Muscle layer of duodenum (tissue), 2 donors: ENCODE results near the gene POLR2F.
"Not testable (repeated sequence)": the region's sequence is repeated elsewhere in the genome, so short reads cannot be mapped to it uniquely, and the experiment has no call there.

Experiments
- H3K27ac ChIP-seq: one replicate; pipeline ENCODE4 v1.7.0; 2013; ENCODE audit warnings: mild to moderate bottlenecking, low read length
- H3K27me3 ChIP-seq: one replicate; pipeline ENCODE4 v1.7.0; 2013; ENCODE audit warnings: low read depth, mild to moderate bottlenecking, control low read depth, low read length
- H3K36me3 ChIP-seq, 2 donors: one replicate each; pipeline ENCODE4 v1.7.0; 2013; ENCODE audit warnings: low read length in 2 of 2, control low read depth in 1 of 2, mild to moderate bottlenecking in 1 of 2; ENCODE audit not compliant: insufficient read depth in 2 of 2, control insufficient read depth in 1 of 2
- H3K4me1 ChIP-seq, 2 donors: one replicate each; pipeline ENCODE4 v1.7.0; 2013; ENCODE audit warnings: low read length in 2 of 2, mild to moderate bottlenecking in 2 of 2, control low read depth in 1 of 2, moderate library complexity in 1 of 2; ENCODE audit not compliant: insufficient read depth in 2 of 2, control insufficient read depth in 1 of 2
- H3K4me3 ChIP-seq, 2 donors: one replicate each; pipeline ENCODE4 v1.7.0; 2013; ENCODE audit warnings: low read length in 2 of 2, low read depth in 1 of 2, mild to moderate bottlenecking in 1 of 2
- H3K9me3 ChIP-seq, 2 donors: one replicate each; pipeline ENCODE4 v1.7.0; 2013; ENCODE audit warnings: low read length in 2 of 2, control low read depth in 1 of 2, mild to moderate bottlenecking in 1 of 2; ENCODE audit not compliant: control insufficient read depth in 1 of 2
- donor health status: healthy.

The POLR2F gene

DNA sequence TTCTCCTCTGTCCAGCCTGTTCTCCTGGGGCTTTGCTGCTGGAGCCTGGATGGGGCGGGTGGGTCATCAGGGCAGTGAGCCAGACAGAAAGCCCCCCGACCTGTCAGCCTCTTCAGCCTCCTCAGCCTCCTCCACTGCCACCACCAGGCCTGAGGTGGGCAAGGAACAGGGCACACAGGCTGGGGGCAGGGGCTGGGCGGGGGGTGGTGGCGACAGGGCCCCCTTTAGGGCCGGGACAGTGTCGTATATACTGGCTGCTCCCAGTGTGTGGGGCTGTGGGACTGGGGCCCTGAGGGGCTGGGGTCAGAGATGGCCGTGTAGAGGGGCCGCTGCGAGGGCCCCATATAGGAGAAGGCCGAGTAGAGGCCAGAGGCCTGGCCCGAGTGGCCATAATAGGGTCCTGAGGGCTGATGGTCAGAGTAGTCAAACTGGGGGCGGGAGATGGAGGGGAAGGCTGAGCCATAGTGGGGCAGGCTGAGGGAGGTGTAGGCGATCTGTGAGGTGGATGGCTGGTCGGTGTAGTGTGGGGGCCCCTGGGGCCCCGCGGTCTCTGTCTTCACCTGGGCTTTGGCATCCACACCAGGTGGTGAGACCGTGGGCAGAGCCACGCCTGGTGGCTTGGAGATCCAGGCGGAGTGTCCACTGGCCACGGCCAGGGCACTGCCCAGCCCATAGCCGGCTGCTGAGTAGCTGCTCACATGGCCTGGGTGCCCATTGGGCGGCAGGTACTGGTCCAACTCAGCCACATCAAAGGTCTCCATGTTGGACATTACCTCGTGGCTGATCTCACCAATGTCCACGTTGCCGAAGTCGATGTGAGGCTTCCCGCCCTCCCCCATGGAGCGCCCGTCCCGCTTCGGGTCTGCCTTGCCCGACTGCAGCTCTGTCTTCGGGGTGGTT lies 20.0 kb downstream of the POLR2F start:
- no peaks in the 10 kb centered on the region for H3K27me3 ChIP-seq
- peaks cover 2 to 24% of the 10 kb centered on the region in 2 donors for H3K36me3 ChIP-seq
- no peak overlapping the region for H3K27ac ChIP-seq
- H3K4me3 ChIP-seq, result no peak overlapping the region
- no peaks in the 10 kb centered on the region for H3K9me3 ChIP-seq
- peaks cover 0 to 7% of the 10 kb centered on the region in 2 donors for H3K4me1 ChIP-seq

GRCh38 chr22:37975153-37975552 lies 21.7 kb downstream of the POLR2F start:
- H3K27ac ChIP-seq, result no peak overlapping the region

DNA sequence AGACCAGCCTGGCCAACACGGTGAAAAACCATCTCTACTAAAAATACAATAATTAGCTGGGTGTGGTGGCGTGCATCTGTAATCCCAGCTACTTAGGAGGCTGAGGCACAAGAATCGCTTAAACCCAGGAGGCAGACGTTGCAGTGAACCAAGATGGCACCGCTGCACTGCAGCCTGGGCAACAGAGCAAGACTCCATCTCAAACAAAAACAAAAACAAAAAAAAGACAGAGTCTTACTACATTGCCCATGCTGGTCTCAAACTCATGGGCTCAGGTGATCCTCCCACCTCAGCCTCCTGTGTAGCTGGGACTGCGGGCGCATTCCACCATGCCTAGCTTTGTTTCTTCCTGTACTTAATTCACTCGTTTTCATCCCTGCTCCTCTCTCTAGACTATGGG lies 22.5 kb downstream of the POLR2F start:
- H3K9me3 ChIP-seq, H3K27me3 ChIP-seq, H3K4me1 ChIP-seq, H3K4me3 ChIP-seq, H3K27ac ChIP-seq: not testable (repeated sequence)
- peaks cover 0 to 19% of the 10 kb centered on the region in 2 donors for H3K36me3 ChIP-seq

More at GRCh38 chr22:37975153-37975552, 21.7 kb downstream of the POLR2F start:
- Histone ChIP-seq H3K36me3 (peaks cover 0 to 19% of the 10 kb centered on the region in 2 donors), H3K4me3 (no peak overlapping the region), H3K4me1 (peaks cover 0 to 7% of the 10 kb centered on the region in 2 donors), H3K27me3 (no peaks in the 10 kb centered on the region), H3K9me3 (no peaks in the 10 kb centered on the region)

DNA sequence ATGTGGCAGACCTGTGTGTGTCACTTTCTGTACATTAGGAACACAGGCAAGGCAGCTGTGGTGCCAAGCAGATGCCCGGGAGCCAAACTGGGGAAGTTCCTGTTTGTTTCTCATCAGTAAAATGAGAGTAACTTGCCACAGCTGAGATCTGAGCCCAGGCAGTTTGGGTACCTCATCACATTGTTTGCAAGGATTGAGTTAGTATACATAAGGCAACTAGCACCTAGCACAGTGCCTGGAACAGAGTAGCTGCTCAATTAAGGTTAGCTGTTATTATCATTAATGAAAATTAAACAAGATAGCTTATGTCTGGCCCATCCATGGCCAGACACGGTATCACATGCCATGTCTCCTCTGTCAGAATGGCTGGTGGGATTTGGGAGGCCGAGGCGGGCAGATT lies 23.0 kb downstream of the POLR2F start:
- Histone ChIP-seq H3K27me3 (no peaks in the 10 kb centered on the region), H3K9me3 (no peaks in the 10 kb centered on the region), H3K4me3 (no peak overlapping the region), H3K36me3 (peaks cover 0 to 19% of the 10 kb centered on the region in 2 donors), H3K27ac (no peak overlapping the region), H3K4me1 (peaks cover 0 to 7% of the 10 kb centered on the region in 2 donors)

DNA sequence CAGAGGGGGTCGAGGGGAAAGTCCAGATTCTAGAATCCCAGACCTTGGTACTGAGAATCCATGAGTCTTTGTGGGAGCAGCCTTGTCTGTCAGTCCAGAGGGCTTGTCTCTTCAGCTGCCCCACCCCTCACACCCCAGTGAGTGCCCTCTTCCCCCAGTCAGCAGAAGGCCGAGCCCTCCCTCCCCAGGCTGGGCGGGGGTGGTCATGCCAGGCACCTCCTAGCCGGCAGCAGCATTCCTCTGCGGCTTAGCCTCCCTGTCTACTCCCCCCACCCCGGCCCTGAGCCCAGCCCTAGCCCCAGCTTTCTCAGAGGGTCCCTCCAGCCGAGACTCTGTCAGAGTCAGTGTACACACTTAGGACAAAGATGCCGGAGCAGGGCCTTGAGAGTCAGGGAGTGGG lies 26.3 kb downstream of the POLR2F start:
- Histone ChIP-seq H3K4me1 (no peaks in the 10 kb centered on the region), H3K36me3 (peaks cover 0 to 16% of the 10 kb centered on the region in 2 donors), H3K4me3 (no peak overlapping the region), H3K27me3 (no peaks in the 10 kb centered on the region), H3K9me3 (no peaks in the 10 kb centered on the region), H3K27ac (no peak overlapping the region)

- Histone ChIP-seq H3K27ac (peak overlapping the region; percentile 8), H3K27me3 (no peaks in the 10 kb centered on the region), H3K36me3 (peaks cover 0 to 19% of the 10 kb centered on the region in 2 donors), H3K9me3 (no peaks in the 10 kb centered on the region), H3K4me3 (peak overlapping the region in 1 of 2 donors; percentile 34), H3K4me1 (no peaks in the 10 kb centered on the region)
Observed at GRCh38 chr22:37981282-37982011, 27.9 kb downstream of the POLR2F start.

DNA sequence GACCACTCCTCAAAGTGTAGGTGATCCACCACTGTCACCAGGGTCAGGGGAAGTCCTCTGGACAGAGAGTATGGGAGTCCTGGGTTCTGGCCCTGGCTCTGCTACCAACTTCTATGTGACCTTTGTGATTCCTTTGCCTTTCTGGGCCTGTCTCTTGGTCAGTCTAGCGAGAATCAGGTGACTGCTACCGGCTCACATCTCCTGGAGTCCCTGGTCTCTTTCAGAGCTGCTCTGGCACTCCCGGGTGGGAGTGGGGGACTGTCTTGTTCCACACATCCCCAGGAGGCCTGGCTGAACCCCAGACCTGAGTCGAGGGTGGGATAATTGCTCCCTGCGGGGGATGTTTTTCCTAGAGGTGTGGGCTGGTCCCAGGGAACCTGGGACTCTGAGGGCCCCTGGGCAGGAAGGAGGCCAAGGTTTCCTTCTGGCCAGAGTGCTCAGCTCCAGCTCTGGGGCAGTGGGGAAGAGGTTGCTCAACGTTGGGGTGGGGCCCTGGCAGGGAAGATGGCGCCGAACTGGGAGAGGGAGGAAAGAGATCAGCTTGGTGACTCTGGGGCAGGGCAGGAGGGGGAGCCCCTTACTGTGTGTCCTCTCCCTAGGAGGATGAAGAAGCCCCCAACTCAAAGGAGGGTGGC lies 28.8 kb downstream of the POLR2F start:
- Histone ChIP-seq H3K27ac (peak overlapping the region; percentile 16), H3K4me3 (peak overlapping the region in 1 of 2 donors; percentile 34), H3K4me1 (no peaks in the 10 kb centered on the region), H3K36me3 (peaks cover 0 to 14% of the 10 kb centered on the region in 2 donors), H3K27me3 (no peaks in the 10 kb centered on the region), H3K9me3 (no peaks in the 10 kb centered on the region)

DNA sequence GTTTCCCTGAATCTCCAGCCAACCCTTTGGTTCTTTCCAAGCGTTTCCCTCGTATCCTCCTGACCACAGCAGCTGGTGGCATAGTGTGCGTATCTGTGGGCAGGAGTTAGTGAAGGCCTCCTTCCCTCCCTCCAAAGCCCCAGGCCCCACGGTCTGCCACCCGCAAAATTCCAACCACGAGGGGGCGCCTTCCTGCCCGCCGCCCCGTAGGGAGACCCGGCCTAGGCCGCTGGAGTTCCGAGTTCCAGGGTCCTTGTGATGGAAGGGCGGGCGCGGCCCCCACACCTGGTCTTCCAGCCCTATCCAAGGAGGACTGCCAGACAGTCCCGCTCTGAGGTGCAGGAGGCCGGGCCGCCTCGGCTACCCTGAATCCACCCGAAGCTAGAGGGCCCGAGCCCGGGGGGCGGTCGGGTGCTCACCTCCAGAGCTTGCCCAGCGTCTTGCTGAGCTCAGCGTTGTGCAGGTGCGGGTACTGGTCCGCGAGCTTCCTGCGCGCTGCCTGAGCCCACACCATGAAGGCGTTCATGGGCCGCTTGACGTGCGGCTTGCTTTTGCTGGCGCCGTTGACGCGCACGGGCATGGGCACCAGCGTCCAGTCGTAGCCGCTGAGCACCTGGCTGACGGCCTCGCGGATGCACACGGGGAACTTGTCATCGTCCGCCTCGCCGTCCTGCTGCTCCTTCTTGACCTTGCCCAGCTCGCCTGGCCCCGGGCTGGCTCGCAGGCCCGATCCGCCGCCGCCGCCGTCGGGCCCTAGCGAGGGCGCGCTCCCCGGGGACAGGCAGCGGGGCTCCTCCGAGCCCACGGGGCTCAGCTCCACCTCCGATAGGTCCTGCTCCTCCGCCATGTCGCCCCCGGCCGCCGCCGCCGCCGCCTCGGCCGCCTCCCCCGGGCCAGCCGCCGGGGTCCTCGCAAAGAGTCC lies 29.7 kb downstream of the POLR2F start:
- peaks cover 0 to 7% of the 10 kb centered on the region in 2 donors for H3K36me3 ChIP-seq
- no peaks in the 10 kb centered on the region for H3K27me3 ChIP-seq
- H3K27ac ChIP-seq, result peak overlapping the region; percentile 16
- no peaks in the 10 kb centered on the region for H3K4me1 ChIP-seq
- H3K4me3 ChIP-seq, result peak overlapping the region in 1 of 2 donors; percentile 34
- no peaks in the 10 kb centered on the region for H3K9me3 ChIP-seq

GRCh38 chr22:37983860-37984791 lies 30.6 kb downstream of the POLR2F start, which contains the start of gene SOX10:
SOX10 (minus strand) TSS chr22:37984555; CDS start chr22:37983784, 771 bp downstream.
- H3K27me3 ChIP-seq, result no peaks in the 10 kb centered on the region
- no peak within 1 kb of the TSS for H3K27ac ChIP-seq
- H3K4me1 ChIP-seq, result no peaks in the 10 kb centered on the region
- peaks cover 0 to 6% of the 10 kb centered on the region in 2 donors for H3K36me3 ChIP-seq
- H3K4me3 ChIP-seq, result peak within 1 kb of the TSS in 1 of 2 donors; percentile 34
- no peaks in the 10 kb centered on the region for H3K9me3 ChIP-seq
